AG09309 (cell line): Measurements from ENCODE around the gene ZNF354C.

Experiments used
- DNase-seq: peaks from one replicate; pipeline ENCODE4 v3.0.0-alpha.2; 2010; ENCODE audit warnings: low read depth
- H3K4me3 ChIP-seq: 2 replicates; pipeline ENCODE4 v1.5.1; 2011; ENCODE audit warnings: mild to moderate bottlenecking, low read depth, low read length, moderate library complexity; ENCODE audit not compliant: control insufficient read depth
- TF ChIP-seq, protein P1 (sequence below): IDR thresholded peaks from 2 replicates; pipeline ENCODE4 v1.5.1; 2011; ENCODE audit warnings: mild to moderate bottlenecking, low read depth, low read length, inconsistent platforms; ENCODE audit not compliant: insufficient read depth, control insufficient read depth; ENCODE audit errors: missing control alignments

The ZNF354C gene

DNA sequence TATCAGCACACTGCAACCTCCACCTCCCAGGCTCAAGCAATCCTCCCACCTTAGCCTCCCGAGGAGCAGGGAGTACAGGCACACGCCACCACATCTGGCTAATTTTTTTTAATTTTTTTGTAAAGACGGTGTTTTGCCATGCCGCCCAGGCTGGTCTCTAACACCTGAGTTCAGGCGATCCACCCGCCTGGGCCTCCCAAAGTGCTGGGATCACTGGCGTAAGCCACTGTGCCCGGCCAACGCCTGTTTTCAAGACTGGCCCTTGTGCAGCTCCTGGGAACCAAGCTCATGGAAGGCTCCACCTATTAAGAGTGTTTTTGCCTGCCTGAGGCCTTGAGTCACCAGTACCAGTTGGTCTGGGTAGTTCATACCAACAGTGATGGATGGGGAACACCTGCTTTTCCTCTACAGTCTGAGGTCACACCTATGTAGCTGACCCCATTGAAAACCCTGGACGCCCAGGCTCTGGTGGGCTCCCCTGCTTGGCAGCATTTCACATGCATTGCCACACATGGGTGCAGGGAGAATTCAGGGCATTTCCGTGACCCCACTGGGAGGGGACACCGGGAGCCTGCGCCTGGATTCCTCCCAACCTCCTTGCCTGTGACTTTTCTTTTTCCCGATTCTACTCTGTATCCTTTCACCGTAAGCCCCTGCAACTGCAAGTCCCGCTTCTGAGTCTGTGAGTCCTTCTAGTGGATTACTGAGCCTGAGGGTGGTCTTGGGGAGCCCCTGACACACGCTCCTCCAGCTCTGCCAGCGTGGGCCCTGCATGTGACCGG is 63.5 kb downstream of the ZNF354C start:
- DNase-seq = no peak
- H3K4me3 ChIP-seq = no peak overlapping the region
- TF ChIP-seq, protein P1, sequence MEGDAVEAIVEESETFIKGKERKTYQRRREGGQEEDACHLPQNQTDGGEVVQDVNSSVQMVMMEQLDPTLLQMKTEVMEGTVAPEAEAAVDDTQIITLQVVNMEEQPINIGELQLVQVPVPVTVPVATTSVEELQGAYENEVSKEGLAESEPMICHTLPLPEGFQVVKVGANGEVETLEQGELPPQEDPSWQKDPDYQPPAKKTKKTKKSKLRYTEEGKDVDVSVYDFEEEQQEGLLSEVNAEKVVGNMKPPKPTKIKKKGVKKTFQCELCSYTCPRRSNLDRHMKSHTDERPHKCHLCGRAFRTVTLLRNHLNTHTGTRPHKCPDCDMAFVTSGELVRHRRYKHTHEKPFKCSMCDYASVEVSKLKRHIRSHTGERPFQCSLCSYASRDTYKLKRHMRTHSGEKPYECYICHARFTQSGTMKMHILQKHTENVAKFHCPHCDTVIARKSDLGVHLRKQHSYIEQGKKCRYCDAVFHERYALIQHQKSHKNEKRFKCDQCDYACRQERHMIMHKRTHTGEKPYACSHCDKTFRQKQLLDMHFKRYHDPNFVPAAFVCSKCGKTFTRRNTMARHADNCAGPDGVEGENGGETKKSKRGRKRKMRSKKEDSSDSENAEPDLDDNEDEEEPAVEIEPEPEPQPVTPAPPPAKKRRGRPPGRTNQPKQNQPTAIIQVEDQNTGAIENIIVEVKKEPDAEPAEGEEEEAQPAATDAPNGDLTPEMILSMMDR = no peak

DNA sequence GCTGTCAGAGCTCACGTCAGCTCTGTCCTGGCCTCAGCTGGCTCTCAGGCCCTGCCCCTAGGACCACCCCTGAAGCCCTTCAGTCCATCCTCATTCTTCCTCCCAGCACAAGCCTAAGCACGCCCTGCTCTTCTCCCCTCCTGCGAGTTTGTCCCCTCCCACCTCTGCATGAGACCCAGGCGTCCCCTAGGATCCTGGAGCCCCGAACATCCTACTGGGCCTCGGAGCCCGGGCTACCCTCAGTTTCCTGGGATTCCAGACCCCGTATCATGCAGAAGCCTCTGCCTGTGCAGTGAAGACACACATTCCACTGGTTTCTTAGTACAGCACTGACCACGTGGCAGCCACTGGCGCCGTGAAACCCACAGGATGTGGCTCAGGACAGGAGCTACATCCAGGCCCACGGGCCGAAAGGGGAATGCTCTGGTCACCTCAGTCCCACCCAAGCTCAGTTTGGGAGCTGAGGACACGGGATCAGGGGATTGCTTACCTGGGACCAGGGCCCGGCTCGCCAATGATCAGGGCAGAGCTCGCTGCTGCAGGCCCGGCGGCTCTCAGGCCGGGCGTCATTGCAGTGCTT is 64.2 kb downstream of the ZNF354C start:
- H3K4me3 ChIP-seq = no peak overlapping the region
- TF ChIP-seq, protein P1 = no peak
- no peak for DNase-seq

DNA sequence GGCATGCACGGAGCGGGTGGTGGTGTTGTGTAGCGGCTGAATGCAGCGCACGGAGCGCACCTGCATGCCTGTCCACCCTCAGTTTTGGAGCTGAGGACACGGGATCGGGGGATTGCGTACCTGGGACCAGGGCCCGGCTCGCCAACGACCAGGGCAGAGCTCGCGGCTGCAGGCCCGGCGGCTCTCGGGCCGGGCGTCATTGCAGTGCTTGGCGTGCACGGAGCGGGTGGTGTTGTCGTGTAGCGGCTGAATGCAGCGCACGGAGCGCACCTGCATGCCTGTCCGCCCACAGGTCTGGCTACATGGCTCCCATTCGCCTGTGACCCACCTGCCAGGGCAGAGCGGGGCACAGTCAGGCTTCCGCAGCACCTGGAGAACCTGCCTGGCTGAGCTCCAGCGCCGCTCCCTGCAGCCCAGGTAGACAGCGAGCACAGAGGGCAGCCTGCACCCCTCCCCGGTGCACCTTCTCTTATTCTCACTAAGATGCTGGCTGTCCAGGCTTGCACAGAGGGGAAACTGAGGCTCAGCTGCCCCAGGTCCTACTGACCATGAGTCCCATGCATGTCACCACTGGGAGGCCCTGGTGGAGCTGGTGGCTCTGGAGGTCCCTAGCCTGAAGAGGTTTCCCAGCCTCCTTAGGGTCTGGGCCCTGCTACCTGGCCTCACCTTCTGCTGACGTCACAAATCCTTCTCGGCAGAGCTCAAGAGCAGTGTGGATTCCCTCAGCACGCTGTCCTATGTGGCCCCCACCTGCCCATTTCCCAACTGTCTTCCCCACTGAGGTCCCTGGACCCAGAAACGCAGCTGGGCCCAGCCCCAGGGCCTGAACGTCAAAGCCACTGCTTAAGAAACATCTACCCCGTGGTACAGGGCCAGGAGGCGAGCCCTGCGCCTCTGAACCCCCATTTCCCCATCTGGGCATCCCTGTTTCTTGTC is 64.9 kb downstream of the ZNF354C start:
- DNase-seq = no peak
- TF ChIP-seq, protein P1 = no peak

DNA sequence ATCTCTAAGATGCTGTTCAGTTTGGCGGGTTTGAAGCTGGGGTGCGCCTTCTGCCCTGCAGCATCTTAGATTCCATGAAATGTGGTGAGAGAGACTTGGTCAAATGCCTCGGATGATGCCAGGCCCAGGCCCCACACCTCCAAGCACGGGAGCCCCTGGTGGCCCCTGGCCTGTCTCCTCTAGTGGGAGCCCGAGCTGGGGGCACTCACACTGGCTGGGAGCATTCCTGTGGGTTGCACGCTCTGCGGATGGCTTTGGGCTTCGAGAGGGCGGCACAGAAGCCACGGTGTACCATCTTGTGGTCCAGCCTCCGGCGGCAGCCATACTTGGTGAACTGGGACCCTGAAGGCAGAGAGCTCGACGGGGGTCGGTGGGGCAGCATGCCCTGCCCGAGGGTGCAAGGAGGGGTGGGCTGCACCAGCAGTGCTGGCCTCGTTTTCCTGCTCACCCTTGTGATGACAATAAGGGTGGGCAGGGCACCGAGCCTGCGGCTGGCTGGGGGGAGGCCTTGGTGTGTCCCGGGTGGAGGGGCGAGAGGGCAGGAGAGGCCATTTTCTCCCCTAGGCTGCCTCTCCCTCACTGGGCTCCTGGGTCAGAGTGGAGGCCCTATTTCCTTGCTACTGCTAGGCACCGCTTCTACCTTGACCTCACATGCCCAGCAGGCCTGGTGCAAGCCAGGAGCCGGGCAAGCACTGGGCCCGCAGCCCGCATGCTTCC is 65.8 kb downstream of the ZNF354C start:
- DNase-seq = no peak
- TF ChIP-seq, protein P1 = no peak
- H3K4me3 ChIP-seq = no peak overlapping the region

More for the DNA sequence above, 64.9 kb downstream of the ZNF354C start:
- H3K4me3 ChIP-seq = no peak overlapping the region

DNA sequence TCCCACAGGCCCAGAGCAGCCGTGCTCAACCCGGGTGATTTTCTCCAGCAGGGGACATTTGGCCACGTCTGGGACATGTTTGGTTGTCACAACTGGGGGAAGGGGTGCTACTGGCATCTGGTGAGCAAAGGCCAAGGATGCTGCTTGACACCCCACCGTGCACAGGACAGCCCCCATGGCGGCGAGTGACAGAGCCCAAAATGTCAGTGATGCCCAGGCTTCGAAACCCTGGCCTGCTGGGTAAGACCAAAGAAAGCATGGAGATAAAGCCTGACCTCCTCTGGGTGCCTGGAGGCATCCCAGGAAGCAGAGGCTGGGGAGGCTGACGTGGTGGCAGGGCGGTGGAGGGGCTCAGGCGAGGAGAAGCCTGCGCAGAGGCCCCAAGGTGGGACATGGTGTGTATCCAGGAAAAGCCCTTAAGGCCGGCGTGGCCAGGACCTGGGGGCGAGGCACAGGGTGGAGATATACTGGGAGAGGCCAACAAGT is 66.4 kb downstream of the ZNF354C start:
- TF ChIP-seq, protein P1 = no peak
- no peak for DNase-seq
- no peak overlapping the region for H3K4me3 ChIP-seq
